Activated CD4-positive, alpha-beta T cell treated with anti-CD3 and anti-CD28 coated beads, Interleukin-2, amount 50 U/mL, for 4 hours (primary cell): ENCODE measurements around the gene TMEM132C.
"Not testable (repeated sequence)": the region's sequence is repeated elsewhere in the genome, so short reads cannot be mapped to it uniquely, and the experiment has no call there.

ENCODE experiments used
- DNase-seq, 2 experiments: peaks; one replicate each; pipeline ENCODE4 v3.0.0-alpha.2; 2020

Gene TMEM132C

GRCh38 chr12:128571906-128572810 is 305.2 kb downstream of the TMEM132C start:
- no peak for DNase-seq

GRCh38 chr12:128573907-128574306 is 306.9 kb downstream of the TMEM132C start:
- DNase-seq = no peak

- DNase-seq = no peak
Observed at GRCh38 chr12:128578045-128578444, 311.1 kb downstream of the TMEM132C start.

- DNase-seq = no peak
Observed at GRCh38 chr12:128581321-128581761, 314.4 kb downstream of the TMEM132C start.

GRCh38 chr12:128583453-128583852 is 316.5 kb downstream of the TMEM132C start:
- no peak for DNase-seq

GRCh38 chr12:128586451-128587029 is 319.6 kb downstream of the TMEM132C start:
- DNase-seq = no peak

GRCh38 chr12:128587918-128588317 is 320.9 kb downstream of the TMEM132C start:
- DNase-seq = no peak

GRCh38 chr12:128592220-128592744 is 325.3 kb downstream of the TMEM132C start:
- DNase-seq = no peak

GRCh38 chr12:128594521-128594920 is 327.6 kb downstream of the TMEM132C start:
- DNase-seq = no peak

- no peak for DNase-seq
Observed at GRCh38 chr12:128595609-128596008, 328.6 kb downstream of the TMEM132C start.

GRCh38 chr12:128600886-128601285 is 333.9 kb downstream of the TMEM132C start:
- DNase-seq = no peak

GRCh38 chr12:128603573-128604115 is 336.7 kb downstream of the TMEM132C start:
- DNase-seq = no peak

GRCh38 chr12:128604219-128604618 is 337.2 kb downstream of the TMEM132C start:
- DNase-seq = not testable (repeated sequence)

- DNase-seq = no peak
Observed at GRCh38 chr12:128606051-128606450, 339.1 kb downstream of the TMEM132C start.

- no peak for DNase-seq
Observed at GRCh38 chr12:128606538-128606937, 339.6 kb downstream of the TMEM132C start.

GRCh38 chr12:128606970-128607369 is 340.0 kb downstream of the TMEM132C start:
- DNase-seq = no peak

- DNase-seq = no peak
Observed at GRCh38 chr12:128607641-128608040, 340.7 kb downstream of the TMEM132C start.

- no peak for DNase-seq
Observed at GRCh38 chr12:128609861-128610260, 342.9 kb downstream of the TMEM132C start.

- no peak for DNase-seq
Observed at GRCh38 chr12:128611736-128612135, 344.8 kb downstream of the TMEM132C start.

- no peak for DNase-seq
Observed at GRCh38 chr12:128612150-128612850, 345.3 kb downstream of the TMEM132C start.

- no peak for DNase-seq
Observed at GRCh38 chr12:128613837-128614590, 347.0 kb downstream of the TMEM132C start.

- no peak for DNase-seq
Observed at GRCh38 chr12:128617304-128617833, 350.4 kb downstream of the TMEM132C start.
